Retina (tissue), 1 donor: Measurements from ENCODE around the gene KCNJ10.

Experiments
- DNase-seq: peaks from one replicate; pipeline ENCODE4 v3.0.0-alpha.2; 2016

KCNJ10 gene

GRCh38 chr1:159955456-159955855, 114.5 kb downstream of the KCNJ10 start:
- DNase-seq: no peak

- DNase-seq: no peak
Measured at GRCh38 chr1:159953536-159954515, 116.1 kb downstream of the KCNJ10 start, which contains the start of gene SLAMF9. TSS of gene SLAMF9 (minus strand) at chr1:159954237. CDS start at chr1:159954137, 100 bp downstream.

DNA sequence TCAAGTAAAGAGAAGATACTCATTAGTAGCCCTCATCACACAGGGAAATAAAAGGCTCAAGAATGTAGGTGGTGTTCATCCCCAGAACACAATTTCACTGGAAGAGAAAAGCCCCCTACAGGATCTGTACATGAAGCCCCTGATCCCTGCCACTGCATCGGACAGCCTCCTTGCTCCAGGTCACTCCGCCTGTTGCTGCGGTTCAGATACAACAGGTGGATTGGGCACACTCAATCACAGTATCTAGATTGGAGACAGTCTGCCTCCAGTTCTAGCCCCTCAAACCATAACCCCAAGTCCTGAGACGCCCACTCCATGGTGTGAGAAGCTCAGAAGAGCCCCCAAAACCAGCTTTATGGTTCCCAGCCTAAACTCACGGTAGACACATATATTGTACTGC, 117.0 kb downstream of the KCNJ10 start:
- no peak for DNase-seq

DNA sequence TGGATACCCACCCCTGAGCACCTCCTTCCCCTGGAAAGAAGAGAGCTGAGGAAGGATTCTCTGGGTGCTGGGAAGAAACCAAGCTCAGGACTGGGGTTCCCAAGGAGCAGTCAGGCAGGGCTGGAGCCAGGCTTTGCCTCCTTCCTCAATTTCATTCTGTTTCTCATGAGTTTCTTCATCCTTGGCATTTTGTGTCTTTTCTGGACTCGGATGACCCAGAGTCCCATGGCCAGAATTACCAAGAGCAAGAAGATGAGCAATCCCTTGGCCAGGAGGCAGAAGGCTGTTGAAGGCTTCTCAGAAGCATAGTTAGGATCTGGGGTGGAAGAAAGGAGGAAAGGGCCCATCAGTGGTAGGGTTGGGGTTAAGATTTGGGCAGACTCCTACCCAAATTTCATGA, 118.4 kb downstream of the KCNJ10 start:
- DNase-seq: no peak

DNA sequence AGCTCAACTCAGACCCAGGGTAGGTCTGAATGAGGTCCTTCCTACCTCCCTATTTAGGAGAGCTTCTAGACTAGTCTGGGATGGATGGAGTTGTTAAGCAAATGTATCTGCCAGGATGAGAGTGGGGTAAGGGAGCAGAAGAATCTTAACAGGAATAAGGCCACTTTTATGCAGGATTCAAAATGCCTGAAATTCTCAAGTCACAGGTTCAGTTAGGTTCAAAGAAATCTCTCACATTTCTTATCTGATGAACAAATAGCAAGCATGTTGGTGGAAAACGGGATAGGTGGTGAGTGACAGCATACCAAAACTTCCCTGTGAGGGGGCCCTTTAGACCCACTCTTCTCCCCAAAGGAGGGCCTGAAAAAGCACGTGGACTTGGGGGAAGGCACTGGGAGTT, 118.9 kb downstream of the KCNJ10 start:
- no peak for DNase-seq

DNA sequence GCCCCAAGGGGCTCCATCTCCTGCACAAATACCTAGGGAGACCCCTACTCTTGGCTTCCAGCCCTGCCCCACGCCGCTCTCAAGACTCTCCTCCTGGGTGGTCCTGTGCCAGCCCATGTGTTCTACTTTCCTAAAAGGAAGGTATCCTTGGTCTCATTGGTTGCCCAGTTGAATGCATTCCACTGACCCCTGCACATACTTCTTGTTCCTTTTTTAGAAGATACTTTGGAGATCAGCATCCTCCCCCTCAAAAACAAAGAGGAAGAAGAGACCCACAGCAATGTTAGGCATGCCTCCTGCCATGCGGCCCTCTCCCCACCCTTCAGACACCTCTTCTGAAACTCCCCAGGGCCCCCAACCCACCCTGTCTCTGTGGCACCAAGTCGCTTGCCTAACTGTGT, 120.0 kb downstream of the KCNJ10 start:
- DNase-seq: no peak

DNA sequence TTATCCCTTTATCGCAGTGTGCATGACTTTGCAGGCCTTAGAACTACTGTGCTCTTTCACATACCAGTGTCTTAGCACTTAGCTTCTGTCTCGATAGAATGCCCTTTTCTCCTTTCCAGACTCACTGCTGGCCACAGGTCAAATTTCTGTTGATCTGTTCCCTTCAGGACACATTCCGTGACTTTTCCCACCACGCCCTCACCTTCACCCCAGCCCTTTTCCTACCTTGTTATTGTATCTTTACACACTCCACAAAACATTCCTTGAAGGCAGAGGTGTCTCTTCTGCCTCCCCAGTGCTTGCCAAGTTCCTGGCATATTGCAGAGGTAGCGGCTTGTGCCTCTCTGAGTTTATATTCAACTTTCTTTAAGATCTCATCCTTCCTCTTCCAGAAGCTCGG, 120.8 kb downstream of the KCNJ10 start:
- DNase-seq: no peak
